Measurements from ENCODE around the gene PTBP1.
"Not testable (repeated sequence)": the region's sequence is repeated elsewhere in the genome, so short reads cannot be mapped to it uniquely, and the experiment has no call there.

The PTBP1 gene

GRCh38 chr19:850979-851335 lies 53.7 kb downstream of the PTBP1 start:
- no peak for DNase-seq

- DNase-seq = no peak
These were observed 55.1 kb downstream of the PTBP1 start, which contains the start of gene ELANE for GRCh38 chr19:852136-853013. Gene ELANE (plus strand): TSS chr19:852303. CDS start chr19:852329, 26 bp downstream.

DNA sequence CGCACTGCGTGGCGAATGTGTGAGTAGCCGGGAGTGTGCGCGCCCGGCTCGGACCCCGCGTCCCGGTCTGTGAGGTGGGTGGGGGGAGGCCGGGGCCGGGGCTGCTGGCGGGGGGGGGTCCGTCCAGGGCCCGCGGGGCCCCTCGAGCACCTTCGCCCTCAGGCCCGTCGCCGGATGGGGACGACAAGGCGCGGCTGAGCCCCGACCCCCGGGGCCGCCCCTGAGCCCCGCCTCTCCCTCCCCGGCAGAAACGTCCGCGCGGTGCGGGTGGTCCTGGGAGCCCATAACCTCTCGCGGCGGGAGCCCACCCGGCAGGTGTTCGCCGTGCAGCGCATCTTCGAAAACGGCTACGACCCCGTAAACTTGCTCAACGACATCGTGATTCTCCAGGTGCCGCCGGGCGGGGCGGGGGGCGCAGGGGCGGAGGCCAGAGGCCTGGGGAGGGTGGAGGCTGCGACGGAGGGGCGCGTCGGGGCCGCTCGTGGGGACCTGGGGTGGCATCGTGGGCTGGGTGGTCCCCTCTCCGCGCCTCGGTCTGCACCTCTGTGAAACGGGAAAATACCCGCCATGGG lies 55.8 kb downstream of the PTBP1 start:
- DNase-seq = no peak

DNA sequence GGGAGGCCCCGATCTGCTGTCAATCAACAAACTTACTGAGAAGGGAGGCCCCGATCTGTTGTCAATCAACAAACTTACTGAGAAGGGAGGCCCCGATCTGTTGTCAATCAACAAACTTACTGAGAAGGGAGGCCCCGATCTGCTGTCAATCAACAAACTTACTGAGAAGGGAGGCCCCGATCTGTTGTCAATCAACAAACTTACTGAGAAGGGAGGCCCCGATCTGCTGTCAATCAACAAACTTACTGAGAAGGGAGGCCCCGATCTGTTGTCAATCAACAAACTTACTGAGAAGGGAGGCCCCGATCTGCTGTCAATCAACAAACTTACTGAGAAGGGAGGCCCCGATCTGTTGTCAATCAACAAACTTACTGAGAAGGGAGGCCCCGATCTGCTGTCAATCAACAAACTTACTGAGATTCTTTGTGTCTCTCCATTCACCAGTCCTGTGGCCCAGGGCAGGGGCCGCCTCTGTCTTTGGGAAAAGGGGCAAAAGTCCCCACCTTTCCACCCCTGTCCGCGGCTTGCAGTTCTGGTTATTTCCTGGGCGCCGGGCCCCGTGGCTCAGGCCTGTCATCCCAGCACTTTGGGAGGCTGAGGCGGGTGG lies 56.5 kb downstream of the PTBP1 start:
- not testable (repeated sequence) for DNase-seq

DNA sequence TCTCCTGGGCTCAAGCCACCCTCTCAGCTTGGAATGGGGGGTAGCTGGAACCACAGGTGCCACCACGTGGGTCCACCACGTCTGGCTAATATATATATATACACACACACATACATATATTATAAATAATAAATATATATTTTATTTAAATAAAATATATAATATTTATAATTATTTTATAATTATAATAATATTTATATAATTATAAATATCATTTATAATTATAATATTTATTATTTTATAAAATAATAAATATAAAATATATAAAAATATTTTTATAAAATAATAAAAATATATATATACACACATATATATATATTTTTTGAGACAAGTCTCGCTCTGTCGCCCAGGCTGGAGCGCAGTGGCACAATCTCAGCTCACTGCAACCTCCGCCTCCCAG lies 57.3 kb downstream of the PTBP1 start:
- DNase-seq = no peak

- DNase-seq = no peak
These were observed 57.9 kb downstream of the PTBP1 start for GRCh38 chr19:855142-855541.

GRCh38 chr19:855566-856120 lies 58.4 kb downstream of the PTBP1 start:
- DNase-seq = no peak

DNA sequence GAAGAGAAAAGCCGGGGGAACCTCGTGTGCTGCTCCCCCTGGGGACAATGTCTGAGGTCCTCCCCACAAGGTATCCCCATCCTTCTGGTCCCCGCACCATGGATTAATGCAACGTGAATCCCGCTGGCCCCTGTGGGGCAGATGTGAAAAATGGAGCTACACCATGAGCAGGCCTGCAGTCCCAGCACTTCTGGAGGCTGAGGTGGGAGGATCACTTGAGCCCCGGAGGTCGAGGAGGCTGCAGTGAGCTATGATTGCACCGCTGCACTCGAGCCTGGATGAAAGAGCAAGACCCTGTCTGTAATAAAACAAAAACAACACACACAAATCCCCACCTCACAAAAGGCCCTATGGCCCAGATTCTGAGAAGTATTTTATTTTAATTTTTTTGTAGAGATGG lies 61.0 kb downstream of the PTBP1 start:
- no peak for DNase-seq

DNA sequence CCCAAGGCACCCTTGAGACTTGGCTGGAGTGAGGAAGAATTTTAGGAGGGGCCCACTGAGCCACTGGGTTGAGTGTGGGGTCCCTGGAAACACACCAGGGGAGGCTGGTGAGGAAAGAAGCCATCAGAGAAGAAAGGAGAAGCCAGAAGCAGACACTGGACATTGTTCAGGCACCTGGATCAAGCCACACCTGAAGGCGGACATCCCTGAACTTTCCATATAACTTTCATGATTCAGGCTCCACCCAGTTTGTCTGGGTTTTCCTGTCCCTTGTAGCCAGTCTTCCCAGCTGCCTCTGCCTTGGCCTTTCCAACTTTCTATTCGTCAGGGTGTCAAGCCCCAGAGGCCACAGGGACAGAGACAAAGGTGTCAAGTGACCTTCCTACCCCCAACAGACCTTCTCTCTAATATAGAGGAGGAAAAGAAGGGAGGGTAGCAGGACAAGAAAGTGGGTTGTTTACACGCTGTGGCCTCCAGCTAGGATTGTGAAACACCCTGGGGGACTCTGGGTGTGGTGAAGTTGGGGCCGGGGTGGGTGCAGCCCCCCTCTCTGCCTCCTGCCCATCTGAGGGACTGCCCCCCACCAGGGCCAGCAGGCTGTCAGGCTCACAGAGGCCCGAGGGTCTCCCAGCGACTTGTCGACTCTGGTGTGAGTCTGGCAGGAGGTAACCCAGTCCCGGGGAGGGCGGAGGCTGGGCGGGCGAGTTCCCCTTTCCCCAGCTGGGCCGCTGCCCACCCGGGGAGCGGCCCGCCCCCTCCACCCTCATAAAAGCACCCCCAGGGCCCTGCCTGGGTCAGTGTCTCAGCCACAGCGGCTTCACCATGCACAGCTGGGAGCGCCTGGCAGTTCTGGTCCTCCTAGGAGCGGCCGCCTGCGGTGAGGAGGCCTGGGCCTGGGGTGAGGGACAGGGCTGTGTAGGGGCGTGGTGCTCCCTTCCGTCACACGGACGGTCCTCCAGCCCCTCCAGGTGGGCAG lies 61.9 kb downstream of the PTBP1 start, which contains the start of gene CFD:
Gene CFD (plus strand): TSS at position 797 of the 976 bp plus-strand sequence. CDS start 26 bp downstream, at position 823.
- DNase-seq = peak in 4 of 58 donors; percentile 19 to 24 (median 21)

DNA sequence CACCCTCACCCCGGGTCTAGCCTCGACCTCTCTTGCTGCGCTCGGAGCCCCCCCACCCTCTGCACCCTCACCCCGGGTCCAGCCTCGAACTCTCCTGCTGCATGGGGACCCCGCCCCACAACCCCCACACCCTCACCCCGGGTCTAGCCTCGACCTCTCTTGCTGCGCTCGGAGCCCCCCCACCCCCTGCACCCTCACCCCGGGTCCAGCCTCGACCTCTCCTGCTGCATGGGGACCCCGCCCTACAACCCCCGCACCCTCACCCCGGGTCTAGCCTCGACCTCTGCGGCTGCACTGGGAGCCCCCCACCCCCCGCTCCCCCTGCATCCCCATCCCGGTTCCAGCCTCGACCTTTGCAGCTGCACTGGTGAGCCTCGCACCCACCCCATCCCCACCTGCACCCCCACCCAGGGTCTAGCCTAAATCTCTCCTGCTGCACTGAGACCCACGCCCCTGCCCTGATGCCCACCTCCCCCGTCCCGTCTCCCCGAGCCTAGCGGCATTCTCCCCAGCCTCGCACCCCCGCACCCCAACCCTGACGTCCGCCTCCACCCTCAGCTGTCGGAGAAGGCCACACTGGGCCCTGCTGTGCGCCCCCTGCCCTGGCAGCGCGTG lies 64.0 kb downstream of the PTBP1 start:
- no peak for DNase-seq

All from anterior cingulate cortex (tissue), 58 donors.